ENCODE measurements around the gene UBE2Q1. TPM values are rescaled to one million over a fixed set of nuclear protein-coding genes. Genes with fewer than 3 reads are reported as not detected.

Gene UBE2Q1
- total and polyA plus RNA-seq, 2 of the 4 experiments (the other 2 are of a cell fraction): 20.6 to 24.7 TPM

GRCh38 chr1:154607609-154608396, 49.3 kb upstream of the UBE2Q1 start, which contains the start of gene ADAR (continued):
- TF ChIP-seq CTCF (conservative IDR thresholded peaks at IDR 0.05; ENCODE audit: low read depth, low read length) (no peak), RAD21 (IDR thresholded peaks at IDR 0.05; ENCODE audit: low read length) (0 out of 2 replicates have a peak, but pooled peaks have one; percentile 6)

Data from IMR-90 (cell line).